ENCODE results near the gene SLC35B1.

DNA sequence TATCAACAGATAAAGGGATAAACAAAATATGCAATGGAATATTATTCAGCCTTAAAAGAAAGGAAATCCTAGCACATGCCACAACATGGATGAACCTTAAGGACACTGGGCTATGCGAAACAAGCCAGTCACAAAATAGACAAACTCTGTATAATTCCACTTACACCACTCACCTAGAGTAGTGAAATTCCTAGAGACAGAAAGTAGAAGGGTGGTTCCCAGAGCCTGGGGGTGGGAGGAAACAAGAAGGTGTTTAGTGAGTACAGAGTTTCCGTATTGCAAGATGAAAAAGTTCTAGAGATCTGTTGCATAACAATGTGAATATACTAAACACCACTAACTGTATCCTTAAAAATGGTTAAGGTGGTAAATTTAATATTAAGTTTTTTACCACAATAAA is 39.9 kb downstream of the SLC35B1 start:
- TF ChIP-seq CTCF (conservative IDR thresholded peaks at IDR 0.05; ENCODE audit: low read depth, low read length) (no peak), CHD1 (IDR thresholded peaks at IDR 0.05; ENCODE audit: low read depth, low read length) (no peak), POLR2A (IDR thresholded peaks at IDR 0.05; ENCODE audit: low read depth, low read length) (no peak), RFX5 (IDR thresholded peaks at IDR 0.05; ENCODE audit: low read depth, low read length) (no peak), RAD21 (IDR thresholded peaks at IDR 0.05; ENCODE audit: low read length) (no peak), MAFK (IDR thresholded peaks at IDR 0.05; ENCODE audit: low read depth, low read length) (no peak)
- TF ChIP-seq, protein P1, sequence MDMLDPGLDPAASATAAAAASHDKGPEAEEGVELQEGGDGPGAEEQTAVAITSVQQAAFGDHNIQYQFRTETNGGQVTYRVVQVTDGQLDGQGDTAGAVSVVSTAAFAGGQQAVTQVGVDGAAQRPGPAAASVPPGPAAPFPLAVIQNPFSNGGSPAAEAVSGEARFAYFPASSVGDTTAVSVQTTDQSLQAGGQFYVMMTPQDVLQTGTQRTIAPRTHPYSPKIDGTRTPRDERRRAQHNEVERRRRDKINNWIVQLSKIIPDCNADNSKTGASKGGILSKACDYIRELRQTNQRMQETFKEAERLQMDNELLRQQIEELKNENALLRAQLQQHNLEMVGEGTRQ (IDR thresholded peaks at IDR 0.05; ENCODE audit: low read depth, low read length) = no peak
